SK-N-MC (cell line): ENCODE measurements around the gene OR2AG2.

ENCODE experiments used
- EZH2 ChIP-seq: fragments of 200-600 bp; sonication (generic); IDR thresholded peaks from one replicate; pipeline ENCODE4 v1.6.1; 2017; ENCODE audit warnings: antibody characterized with exemption
- FOXP2 ChIP-seq: optimal IDR thresholded peaks from 2 replicates; pipeline ENCODE3; 2011; ENCODE audit warnings: mild to moderate bottlenecking, moderate library complexity; ENCODE audit not compliant: insufficient read depth; ENCODE audit errors: extremely low read length, control extremely low read depth

- TF ChIP-seq FOXP2 (no peak), EZH2 (no peak)
Observed at GRCh38 chr11:6724013-6724412, 47.8 kb downstream of the OR2AG2 start.
